HG02763 (cell line): Measurements from ENCODE around the gene NOD1.
"Not testable (repeated sequence)": the region's sequence is repeated elsewhere in the genome, so short reads cannot be mapped to it uniquely, and the experiment has no call there.

ENCODE experiments used
- ATAC-seq: cut with Tn5 transposase; IDR thresholded peaks from one replicate; pipeline ENCODE4 v1.9.1; 2021; ENCODE audit warnings: mild to moderate bottlenecking, moderate library complexity; ENCODE audit not compliant: unreplicated experiment

The NOD1 gene

GRCh38 chr7:30478349-30479201, at the start of gene NOD1:
NOD1 (minus strand) TSS chr7:30478784; CDS start chr7:30456921, 21,863 bp downstream.
- peak; percentile 89 for ATAC-seq

GRCh38 chr7:30527297-30527696, 48.7 kb upstream of the NOD1 start:
- ATAC-seq, result not testable (repeated sequence)

- ATAC-seq, result no peak
Measured at GRCh38 chr7:30526163-30526562, 47.6 kb upstream of the NOD1 start.

GRCh38 chr7:30525429-30525828, 46.8 kb upstream of the NOD1 start:
- ATAC-seq, result no peak

GRCh38 chr7:30524545-30524944, 46.0 kb upstream of the NOD1 start:
- no peak for ATAC-seq

GRCh38 chr7:30523466-30523865, 44.9 kb upstream of the NOD1 start:
- ATAC-seq, result no peak

- ATAC-seq, result no peak
Measured at GRCh38 chr7:30522159-30522558, 43.6 kb upstream of the NOD1 start.

GRCh38 chr7:30521532-30521931, 42.9 kb upstream of the NOD1 start:
- no peak for ATAC-seq

- no peak for ATAC-seq
Measured at GRCh38 chr7:30519122-30519521, 40.5 kb upstream of the NOD1 start.

- no peak for ATAC-seq
Measured at GRCh38 chr7:30515761-30516160, 37.2 kb upstream of the NOD1 start.

GRCh38 chr7:30514776-30515175, 36.2 kb upstream of the NOD1 start:
- no peak for ATAC-seq

- no peak for ATAC-seq
Measured at GRCh38 chr7:30514177-30514576, 35.6 kb upstream of the NOD1 start.

- ATAC-seq, result no peak
Measured at GRCh38 chr7:30513762-30514161, 35.2 kb upstream of the NOD1 start.

GRCh38 chr7:30511973-30512662, 33.5 kb upstream of the NOD1 start:
- ATAC-seq, result no peak

GRCh38 chr7:30511494-30511893, 32.9 kb upstream of the NOD1 start:
- ATAC-seq, result no peak

GRCh38 chr7:30510124-30511075, 31.8 kb upstream of the NOD1 start:
- ATAC-seq, result no peak

GRCh38 chr7:30509171-30509857, 30.7 kb upstream of the NOD1 start:
- ATAC-seq, result not testable (repeated sequence)

- not testable (repeated sequence) for ATAC-seq
Measured at GRCh38 chr7:30507346-30507900, 28.8 kb upstream of the NOD1 start.

- no peak for ATAC-seq
Measured at GRCh38 chr7:30505174-30505697, 26.7 kb upstream of the NOD1 start.
